ENCODE results near the gene GALNT2.

Gene GALNT2

DNA sequence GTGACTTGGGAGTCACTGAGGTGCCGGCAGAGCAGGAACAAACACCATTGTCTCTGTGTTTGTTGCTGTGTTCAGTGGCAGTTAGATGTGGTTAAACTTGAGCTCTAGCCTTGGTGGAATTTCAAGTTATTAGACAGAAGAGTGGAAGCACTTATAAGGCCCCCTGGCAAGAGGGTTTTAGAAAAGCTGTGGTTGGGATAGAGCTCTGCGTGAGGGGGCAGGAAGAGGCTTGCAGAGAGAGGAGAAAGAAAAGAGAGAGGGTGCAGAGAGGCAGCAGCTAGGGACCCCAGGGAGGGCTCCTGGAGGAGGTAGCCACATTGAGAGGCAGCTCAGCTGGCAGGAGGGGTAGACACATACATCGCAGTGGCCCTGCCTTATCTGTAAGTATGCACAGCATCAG lies 128.2 kb downstream of the GALNT2 start:
- no peak for DNase-seq

DNA sequence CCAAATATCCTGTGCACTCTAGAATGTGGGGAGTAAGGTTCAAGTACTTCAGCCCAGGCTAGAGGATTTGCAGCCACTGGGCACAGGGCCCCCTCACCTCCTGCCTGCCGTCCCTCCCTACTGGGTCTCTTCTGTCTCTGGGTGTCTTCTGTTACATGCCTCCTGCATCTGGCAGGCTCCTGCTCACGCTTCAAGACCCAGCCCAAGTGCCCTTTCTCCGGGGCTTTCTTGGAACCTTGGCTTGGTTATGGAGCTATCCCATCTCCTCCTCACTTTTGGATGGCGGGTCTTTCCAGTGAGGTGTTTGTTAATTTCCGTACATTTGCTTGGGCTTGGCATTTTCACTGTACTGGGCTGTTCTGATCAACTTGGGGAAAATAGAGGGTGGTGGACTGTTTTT lies 129.0 kb downstream of the GALNT2 start:
- DNase-seq: no peak

DNA sequence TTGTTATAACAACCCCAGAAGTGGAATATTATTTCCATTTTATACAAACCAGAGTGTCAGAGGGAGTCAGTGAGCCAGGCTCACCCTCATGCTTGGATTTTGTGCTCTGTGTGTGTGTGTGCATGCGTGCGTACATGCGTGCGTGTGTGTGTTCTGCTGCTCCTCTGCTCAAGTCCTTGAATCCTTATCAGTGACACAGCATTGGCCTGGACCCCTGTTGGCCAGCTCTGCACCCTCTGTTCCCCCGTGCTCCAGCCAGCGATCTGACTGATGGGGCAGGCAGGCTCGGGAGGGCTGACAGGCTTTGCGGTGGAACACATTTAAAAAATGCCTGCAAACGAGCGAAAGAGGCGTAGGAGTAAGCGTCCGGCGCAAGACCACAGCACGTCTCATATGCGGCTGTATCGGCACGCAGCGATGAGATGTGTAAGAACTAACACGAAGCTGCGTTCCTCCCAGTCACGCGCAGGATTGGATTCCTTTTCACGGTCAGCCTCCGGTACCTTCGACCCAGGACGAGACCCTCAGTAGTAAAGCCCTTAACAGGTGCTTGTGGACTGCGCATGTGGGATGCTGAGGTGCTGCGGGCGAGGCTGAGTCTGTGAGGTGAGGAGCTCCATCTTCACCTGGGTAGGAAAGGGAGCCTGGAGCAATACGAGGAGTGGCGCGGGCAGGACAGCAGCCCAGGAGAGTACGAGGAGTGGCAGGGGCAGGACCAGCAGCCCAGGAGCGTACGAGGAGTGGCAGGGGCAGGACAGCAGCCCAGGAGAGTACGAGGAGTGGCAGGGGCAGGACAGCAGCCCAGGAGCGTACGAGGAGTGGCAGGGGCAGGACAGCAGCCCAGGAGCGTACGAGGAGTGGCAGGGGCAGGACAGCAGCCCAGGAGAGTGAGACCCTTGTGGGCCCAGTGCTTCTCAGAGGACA lies 130.9 kb downstream of the GALNT2 start:
- DNase-seq: no peak

DNA sequence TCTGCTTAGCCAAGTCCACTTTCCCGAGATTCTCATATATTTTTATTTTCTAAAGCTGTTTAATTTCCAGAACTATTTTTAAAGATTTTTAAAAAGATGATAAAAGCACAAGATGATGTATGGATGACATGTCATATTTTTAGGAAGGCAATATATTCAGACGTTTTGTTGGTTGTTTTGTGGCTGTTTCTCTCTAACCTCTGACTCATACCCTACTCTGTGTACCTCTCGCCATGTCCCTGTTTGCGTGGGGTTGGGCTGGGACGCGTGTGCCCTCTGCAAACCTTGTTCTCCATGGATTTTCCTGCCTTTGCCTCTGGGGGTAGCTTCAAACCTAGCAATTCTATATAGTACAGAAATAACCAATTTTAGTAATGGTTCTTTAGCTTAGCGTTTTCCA lies 132.0 kb downstream of the GALNT2 start:
- DNase-seq: no peak

DNA sequence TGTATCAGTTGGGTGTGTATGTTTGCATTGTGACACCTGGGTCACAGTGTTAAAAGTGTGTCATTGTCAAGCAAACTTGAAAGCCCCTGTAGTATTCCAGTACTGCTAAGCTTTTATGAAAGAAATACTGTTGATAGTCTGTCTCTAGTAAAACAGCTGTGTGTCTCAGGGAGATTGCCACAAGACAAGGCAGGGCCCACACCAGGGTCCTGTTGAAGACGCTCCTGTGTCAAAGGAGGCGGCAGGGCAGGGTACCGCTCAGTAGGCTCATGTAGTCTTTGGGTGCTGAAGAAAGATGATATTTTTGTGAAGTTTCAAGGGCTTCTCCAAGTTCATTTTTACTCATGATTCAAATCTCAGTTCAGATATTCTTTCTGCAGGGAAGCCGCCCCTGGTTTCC lies 132.5 kb downstream of the GALNT2 start:
- DNase-seq: no peak

DNA sequence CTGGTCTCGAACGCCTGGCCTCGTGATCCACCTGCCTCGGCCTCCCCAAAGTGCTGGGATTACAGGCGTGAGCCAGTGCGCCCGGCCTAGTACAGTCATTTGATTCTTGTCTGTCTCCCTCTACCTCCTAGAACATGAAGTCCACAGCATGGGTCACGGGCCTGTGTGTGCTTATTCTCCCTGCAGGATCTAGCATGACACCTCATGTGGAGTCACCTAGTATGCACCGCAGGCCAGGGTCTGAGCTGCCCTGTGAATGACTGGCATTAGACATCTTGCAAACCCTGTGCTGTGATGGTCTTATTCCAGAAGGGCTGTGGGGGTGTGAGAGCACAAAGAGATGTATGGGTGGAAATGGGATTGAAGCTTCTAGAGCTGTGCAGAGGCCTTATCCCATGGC lies 133.2 kb downstream of the GALNT2 start:
- DNase-seq: no peak

DNA sequence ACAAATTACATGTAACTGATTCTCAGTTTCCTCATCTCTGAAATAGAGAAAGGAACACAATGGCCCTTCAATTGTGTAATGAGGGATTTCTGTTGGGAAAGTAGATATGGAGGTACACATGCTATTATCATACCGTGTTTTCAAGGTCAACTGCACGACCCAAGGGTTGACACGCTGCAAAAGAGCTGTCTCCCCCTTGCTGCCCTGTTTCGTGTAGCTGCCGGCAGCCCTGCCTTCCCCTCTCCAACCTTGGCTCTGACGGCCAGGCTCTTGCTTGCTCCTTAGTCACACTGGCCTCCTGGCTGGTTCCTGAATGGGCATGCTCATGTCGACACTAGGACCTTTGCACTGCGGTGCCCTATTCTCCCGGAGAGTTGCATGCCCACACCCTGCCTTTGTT lies 134.4 kb downstream of the GALNT2 start:
- DNase-seq: no peak

DNA sequence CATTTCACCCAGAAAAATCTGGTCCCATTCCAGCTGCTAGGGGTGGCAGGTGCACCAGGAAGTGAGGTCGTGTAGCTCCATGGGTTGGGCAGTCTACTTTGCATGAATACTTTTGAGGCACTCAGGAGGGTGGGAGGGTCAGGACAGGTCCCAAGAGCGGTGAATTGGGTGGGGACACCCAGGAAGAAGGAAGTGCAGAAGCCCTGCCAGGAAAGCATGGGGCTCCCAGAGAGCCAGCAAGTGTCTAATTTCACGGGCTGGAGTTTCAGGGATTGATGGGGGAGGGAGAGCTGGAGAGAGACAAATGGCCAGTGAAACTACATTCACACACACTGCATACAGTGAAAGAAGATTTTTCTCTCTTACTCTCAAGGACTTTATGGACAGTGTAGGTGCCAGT lies 137.8 kb downstream of the GALNT2 start:
- no peak for DNase-seq

DNA sequence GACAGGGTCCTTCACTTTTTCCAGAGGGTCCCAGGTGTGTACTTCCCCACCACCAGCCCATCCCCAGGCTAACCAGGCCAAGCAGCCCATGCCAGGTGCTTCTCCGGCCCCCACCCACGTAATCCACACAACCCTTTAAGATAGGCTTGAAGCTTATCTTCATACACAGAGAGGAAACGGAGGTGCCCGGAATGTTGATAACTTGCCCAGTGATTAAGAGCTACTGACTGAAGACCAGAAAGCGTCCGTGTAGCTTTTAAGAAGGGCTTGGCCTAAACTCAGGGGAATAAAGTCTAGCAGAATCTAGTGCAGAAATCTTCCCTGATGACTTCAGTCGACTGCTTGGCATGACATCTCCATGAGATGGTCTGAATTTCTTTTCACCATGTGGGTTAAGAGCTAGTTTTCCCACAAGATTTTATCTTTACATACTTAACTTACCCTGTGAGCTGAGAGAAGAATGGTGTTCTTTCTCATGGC lies 138.7 kb downstream of the GALNT2 start:
- no peak for DNase-seq

DNA sequence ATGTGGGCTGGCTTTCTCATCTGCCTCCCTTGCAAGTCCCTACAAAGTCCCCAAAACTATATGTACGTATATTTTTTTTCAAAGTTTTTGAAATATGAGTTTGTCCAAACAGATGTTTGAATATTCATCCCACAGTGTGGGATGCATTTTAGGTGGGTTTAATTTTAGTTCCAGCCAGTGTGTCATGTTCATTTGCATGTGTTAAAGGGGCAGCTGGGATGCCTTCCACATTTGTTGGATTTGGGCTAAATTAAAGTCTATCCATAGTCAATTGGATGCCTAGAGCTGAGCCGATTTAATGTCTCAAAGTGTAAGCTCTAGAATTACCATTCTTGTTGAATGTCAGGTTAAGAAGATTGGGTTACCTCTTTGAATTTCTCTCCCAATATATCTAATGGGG lies 139.2 kb downstream of the GALNT2 start:
- no peak for DNase-seq

DNA sequence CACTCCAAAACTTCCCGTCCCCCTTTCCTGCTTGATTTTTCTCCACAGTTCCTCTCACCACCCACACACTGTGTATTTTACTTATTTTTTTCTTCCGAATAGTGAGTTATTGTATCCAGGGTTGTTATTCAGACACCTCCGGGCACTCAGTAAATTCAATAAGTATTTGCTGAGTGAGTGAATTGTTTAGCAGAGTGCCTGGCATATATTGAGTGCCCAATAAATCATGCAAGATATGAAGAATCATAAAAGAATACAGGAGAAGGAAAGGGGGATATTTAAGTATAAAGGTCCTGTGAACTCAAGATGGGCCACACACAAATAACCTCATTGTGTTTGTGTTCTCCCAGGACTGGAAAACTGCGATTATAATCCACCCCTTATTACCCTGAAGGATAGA lies 139.9 kb downstream of the GALNT2 start:
- DNase-seq: no peak

DNA sequence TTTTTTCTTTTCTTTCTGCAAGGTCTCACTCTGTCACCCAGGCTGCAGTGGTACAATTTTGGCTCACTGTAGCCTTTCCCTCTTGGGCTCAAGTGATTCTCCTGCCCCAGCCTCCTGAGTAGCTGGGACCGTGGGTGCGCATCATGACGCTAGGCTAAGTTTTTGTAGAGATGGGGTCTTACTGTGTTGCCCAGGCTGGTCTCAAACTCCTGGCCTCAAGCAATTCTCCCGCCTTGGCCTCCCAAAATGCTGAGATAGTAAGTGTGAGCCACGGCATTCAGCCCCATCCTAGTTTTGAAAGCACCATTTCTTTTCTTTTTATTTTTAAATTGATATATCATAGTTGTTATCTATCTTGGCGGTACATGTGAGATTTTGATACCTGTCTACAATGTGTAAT lies 140.6 kb downstream of the GALNT2 start:
- DNase-seq: no peak

DNA sequence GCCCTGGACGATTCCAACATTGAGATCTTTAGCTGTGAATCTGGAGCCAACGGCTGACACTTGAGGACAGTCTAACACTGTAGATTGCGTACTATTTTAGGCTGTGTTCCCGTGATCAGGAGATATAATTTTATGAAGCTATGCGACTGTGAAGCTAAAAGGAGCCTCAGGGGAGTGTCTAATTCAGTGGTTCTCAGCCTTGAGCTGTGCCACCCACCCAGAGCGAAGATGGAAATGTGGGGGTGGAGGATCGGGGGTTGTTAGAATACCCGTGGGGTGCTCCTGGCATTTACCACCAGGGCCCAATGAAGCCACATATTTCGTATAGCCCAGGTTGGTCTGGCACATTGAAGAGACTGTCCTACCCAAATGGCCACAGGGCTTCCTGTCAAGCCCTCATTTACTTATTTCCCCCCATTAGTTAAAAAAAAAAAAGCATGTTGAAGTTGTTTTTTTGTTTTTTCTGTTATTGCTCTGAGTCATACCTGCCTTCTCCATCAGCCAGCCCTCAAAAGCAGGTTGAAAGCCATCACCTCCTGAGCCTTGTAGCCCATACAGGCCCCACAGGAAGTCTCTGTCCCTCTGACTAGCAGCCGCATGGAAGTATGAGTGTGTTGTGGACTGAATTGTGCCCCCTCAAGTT lies 141.7 kb downstream of the GALNT2 start:
- DNase-seq: no peak

DNA sequence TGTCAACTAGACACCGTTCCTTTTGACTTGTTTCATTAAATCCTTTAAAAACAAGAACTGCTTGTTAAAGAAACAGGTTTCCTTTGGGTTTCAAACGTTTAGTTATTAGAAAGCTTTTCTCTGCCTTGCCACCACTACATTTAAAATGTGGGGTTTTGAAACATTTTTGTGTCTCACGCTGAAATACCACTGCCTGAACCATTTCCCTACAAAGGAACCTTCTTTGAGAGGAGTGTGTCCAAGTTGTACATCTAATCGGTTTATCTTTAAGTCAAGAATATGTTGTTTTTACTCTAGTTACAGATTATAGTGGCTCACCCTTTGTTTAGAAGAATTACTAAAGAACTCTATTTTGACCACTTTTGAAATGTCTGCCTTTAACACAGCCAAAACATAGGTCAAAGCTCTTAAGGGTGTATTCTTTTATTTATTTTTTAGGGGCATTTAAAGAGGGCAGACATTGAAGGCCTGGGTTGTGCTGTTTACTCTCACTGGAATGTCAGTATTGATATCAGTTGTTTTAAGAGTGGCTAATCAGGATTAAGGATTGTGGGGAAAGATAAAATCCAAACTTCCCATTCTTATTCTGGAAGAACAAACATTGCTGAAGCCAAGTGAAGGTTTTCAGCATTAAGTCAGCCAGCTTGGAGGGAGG lies 143.4 kb downstream of the GALNT2 start:
- DNase-seq: no peak

DNA sequence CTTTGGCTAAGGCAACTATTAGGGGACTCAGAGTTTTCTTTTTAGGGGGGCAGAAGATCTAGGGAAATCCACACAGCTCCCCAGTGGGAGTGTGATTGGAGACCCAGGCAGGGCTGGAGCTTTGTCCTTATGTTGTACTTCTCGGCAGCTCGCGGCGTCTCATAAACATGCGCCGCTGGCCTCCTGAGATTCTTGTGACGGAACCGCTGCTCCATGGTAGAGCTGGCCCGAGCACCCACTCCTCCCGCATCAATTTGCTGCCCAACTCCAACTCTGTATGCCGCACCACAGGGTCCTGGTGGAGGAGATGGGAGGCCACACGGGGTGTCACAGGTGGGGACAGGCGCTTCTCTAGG lies 143.9 kb downstream of the GALNT2 start:
- DNase-seq: no peak

DNA sequence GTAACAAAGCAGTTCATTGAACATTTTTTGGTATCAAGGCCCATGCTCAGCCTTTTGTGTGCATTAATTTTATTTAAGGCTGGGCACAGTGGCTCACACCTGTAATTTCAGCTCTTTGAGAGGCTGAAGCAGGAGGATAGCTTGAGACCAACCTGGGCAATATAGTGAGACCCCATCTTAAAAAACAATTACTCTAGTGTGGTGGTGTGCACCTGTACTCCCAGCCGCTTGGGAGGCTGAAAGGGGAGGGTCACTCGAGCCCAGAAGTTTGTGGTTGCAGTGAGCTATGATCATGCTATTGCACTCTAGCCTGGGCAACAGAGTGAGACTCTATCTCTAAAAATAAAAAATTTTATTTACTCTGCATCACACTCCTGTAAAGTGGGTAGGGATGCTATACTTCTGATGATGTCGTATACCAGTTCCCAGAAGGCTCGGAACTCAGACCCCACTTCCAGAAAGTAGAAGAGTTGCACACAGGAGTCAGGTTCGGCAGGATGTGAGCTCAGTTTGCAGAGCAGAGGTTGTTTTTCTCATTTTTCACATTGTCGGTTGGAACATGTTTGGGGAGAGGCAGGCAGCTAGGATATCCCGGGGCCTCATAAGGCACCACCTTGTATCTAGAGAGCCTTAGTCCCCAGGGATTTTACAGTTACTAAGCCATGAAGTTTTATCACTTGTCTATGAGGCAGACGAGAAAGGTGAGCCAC lies 144.6 kb downstream of the GALNT2 start:
- DNase-seq: no peak

DNA sequence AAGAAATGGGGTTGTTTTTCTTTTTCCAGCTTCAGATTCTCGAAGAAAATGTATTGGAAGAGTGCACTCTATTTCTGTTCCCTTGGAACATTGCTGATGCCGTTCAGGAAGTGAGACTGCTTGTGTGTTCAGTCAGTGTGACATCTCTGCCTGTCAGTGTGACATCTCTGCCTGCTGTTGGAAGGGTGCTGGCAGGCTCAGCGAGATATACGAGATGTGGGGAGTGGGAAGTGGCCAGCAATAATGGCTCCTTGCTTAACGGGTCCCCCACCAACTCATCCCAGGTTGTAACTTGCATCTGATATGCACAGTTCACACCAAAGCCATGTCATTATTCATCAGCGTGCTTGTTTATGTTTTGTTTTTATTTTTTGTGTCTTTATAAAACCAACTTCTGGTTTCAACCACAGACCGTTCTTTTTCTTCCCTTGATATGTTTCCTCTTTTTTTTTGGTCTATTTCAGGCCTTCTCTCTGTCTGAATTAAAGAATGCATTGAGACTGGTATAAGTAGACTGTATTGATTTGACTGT lies 145.4 kb downstream of the GALNT2 start:
- DNase-seq: no peak

DNA sequence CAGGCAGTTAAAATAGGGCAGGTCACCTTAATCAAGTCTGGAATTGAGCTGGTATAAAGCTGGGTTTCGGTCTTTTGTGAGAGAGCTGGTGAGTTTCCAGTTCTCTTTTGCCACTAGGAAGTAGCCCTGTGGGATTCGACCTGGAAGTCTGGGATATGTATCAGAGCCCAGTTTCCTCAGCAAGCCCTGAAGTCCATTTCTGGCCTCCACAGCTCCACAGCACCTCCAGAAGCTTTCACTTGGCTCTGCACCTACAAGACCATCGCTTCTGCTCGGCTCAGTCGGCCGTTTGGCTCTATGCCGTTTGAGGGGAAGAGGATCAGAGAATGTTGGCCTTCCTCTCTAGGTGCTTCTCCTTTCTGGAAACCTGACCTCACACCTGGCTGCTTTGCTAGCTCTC lies 148.0 kb downstream of the GALNT2 start:
- no peak for DNase-seq

DNA sequence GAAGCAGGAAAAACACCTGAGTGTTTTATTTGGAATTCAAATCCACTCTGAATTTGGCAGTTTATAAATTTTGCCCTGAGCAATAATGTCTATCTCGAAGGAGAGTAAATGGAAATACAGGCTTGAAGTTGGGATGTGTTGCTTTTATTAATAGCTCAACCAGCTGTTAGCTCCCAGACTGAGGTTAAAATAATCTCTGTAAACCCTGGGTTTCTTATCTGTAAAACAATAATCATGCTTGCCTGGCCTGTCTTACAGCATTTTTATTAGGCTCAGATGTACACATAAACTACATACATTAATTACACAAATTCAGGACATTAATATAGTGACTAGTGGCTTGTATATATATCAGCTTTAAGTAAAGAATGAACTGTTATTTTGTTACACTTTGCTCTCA lies 148.5 kb downstream of the GALNT2 start:
- DNase-seq: no peak

DNA sequence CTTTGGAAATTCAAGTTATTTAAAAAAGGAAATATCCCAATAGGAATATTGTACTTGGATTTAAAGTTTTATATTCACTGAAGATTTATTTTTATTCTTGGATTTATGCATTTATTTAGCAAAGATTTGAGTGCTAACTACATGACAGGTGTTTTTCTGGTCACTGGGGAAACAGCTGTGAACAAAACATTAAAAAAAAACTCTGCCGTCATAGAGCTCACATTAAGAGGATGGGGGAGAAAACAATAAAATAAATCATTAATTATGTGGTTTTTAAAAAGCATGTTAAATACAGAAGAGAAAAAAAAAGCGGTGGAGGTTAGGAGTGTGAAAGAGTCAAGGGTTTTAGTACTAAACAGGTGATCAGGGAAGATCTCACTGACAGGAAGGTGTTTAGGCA lies 149.9 kb downstream of the GALNT2 start:
- DNase-seq: no peak

DNA sequence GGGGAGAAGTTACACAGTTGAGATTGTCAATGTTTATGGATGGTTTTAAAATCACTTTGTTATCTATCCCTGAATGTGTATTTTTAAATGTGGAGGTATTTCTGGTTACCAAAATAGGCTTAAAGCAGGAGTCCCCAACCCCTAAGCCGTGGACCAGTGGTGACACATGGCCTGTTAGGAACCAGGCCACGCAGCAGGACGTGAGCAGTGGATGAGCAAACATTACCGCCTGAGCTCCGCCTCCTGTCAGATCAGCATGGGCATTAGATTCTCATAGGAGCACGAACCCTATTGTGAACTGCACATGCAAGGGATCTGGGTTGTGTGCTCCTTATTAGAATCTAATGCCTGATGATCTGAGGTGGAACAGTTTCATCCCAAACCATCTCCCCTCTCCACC lies 151.6 kb downstream of the GALNT2 start:
- no peak for DNase-seq

DNA sequence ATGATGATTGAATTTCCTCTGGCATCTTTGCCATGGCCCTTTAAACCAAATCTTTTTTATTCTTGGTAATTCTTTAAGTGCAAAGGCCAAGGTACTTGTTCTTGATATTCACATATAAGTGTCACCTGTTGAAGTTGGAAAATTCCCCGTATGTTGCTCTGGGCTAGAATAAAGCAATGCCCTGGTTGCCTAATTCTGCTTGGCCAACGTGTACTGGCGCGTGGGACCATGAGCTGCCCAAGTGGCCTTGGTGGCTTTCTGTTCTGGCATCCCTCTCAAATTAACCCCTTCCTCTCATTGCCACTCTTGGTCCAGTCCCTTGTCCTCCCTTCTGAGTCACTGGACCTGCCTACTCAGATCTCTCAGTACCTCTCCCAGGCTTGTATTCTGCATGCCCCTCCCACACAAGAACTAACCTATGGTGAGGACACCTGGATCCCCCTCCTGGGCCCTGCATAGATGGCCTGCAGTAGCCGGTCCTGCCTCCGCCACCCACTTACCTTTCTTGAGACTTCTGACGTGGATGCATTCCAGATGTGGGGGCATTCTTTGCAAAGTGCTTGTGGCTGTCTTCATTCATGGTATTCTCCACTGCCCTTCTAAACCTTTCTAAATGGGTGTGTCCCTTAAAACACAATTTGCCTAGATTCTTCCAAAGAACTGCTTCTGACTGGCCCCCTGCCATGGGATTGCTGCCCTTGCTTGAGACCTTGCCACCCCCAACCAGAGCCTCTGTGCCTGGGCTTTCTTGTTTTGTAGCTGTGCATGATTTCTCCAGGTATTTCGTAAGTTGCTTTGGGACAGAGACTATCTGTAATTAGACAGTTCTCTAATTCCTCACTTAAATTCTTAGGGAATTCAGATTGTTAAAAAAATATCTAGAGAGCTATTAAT lies 152.4 kb downstream of the GALNT2 start:
- DNase-seq: no peak
